A549 (cell line): Measurements from ENCODE around the gene UGT1A9. TPM values are rescaled to one million over a fixed set of nuclear protein-coding genes. Genes with fewer than 3 reads are reported as not detected.
A peak's percentile ranks its signal among the peaks of the same experiment; 100 is the strongest.

ENCODE experiments used
- ATOH8 ChIP-seq: fragments of 250-450 bp; sonication (Bioruptor Pico); IDR thresholded peaks from 2 replicates; pipeline ENCODE4 v1.5.0; 2020; ENCODE audit warnings: low read depth, mild to moderate bottlenecking, moderate library complexity
- BCL3 ChIP-seq: fragments of >200 bp; sonication (Bioruptor Twin); formaldehyde crosslinking; IDR thresholded peaks from 3 replicates; pipeline ENCODE4 v1.6.1; 2016
- BHLHE40 ChIP-seq: IDR thresholded peaks from 2 replicates; pipeline ENCODE4 v1.6.1; 2012; ENCODE audit warnings: low read depth, low read length, inconsistent platforms
- CBX2 ChIP-seq: fragments of 200-600 bp; sonication (generic); IDR thresholded peaks from 2 replicates; pipeline ENCODE4 v1.6.1; 2016; ENCODE audit warnings: low read depth, mild to moderate bottlenecking, borderline replicate concordance
- CEBPB ChIP-seq, 2 experiments: fragments of >200 bp in 1 of 2; sonication (Bioruptor Twin) in 1 of 2; formaldehyde crosslinking in 1 of 2; IDR thresholded peaks; 2 replicates each; pipeline ENCODE4 v1.6.1; 2012 to 2016
- CTCF ChIP-seq: fragments of >200 bp; sonication (Bioruptor Twin); formaldehyde crosslinking; IDR thresholded peaks from 3 replicates; pipeline ENCODE4 v1.5.1; 2016
- E2F6 ChIP-seq: IDR thresholded peaks from 2 replicates; pipeline ENCODE4 v1.6.1; 2012; ENCODE audit warnings: low read depth, borderline replicate concordance
- EHF ChIP-seq: fragments of 250-450 bp; sonication (Bioruptor Pico); IDR thresholded peaks from 2 replicates; pipeline ENCODE4 v1.5.0; 2020; ENCODE audit warnings: mild to moderate bottlenecking
- EHMT2 ChIP-seq: fragments of 200-600 bp; sonication (generic); IDR thresholded peaks from 2 replicates; pipeline ENCODE4 v1.6.1; 2016; ENCODE audit warnings: antibody characterized with exemption, low read depth, mild to moderate bottlenecking, moderate library complexity
- EP300 ChIP-seq, 2 experiments: fragments of >200 bp; sonication (Bioruptor Twin); formaldehyde crosslinking; IDR thresholded peaks; 2 replicates in 1 of 2; 3 replicates in 1 of 2; pipeline ENCODE4 v1.6.1; 2016 to 2017
- ESRRA ChIP-seq: fragments of 150-350 bp; IDR thresholded peaks from 2 replicates; pipeline ENCODE4 v1.6.1; 2014; ENCODE audit warnings: mild to moderate bottlenecking, low read length, borderline replicate concordance
- FOSB ChIP-seq: fragments of 250-450 bp; sonication (Bioruptor Pico); IDR thresholded peaks from 2 replicates; pipeline ENCODE4 v1.5.0; 2020; ENCODE audit warnings: mild to moderate bottlenecking, moderate library complexity
- FOSL2 ChIP-seq, 2 experiments: fragments of 450-650 bp in 1 of 2; fragments of >200 bp in 1 of 2; sonication (Bioruptor Twin) in 1 of 2; formaldehyde crosslinking; IDR thresholded peaks; 2 replicates each; pipeline versions ENCODE4 v1.5.0 to v1.6.1; 2016 to 2020; ENCODE audit warnings: mild to moderate bottlenecking in 1 of 2, moderate library complexity in 1 of 2
- GATA3 ChIP-seq: IDR thresholded peaks from 2 replicates; pipeline ENCODE4 v1.6.1; 2012; ENCODE audit warnings: borderline replicate concordance
- HDAC2 ChIP-seq: fragments of 200-600 bp; sonication (generic); IDR thresholded peaks from 2 replicates; pipeline ENCODE4 v1.6.1; 2016
- HEYL ChIP-seq: fragments of 250-450 bp; sonication (Bioruptor Pico); IDR thresholded peaks from 2 replicates; pipeline ENCODE4 v1.8.0; 2021; ENCODE audit warnings: mild to moderate bottlenecking, moderate library complexity
- HOXB13 ChIP-seq: fragments of 250-450 bp; sonication (Bioruptor Pico); IDR thresholded peaks from 2 replicates; pipeline ENCODE4 v1.5.0; 2020; ENCODE audit warnings: low read depth, mild to moderate bottlenecking, moderate library complexity
- MAFK ChIP-seq: fragments of 450-650 bp; IDR thresholded peaks from 2 replicates; pipeline ENCODE4 v1.6.1; 2014; ENCODE audit not compliant: partially characterized antibody
- MAX ChIP-seq: IDR thresholded peaks from 2 replicates; pipeline ENCODE4 v1.6.1; 2012
- MAZ ChIP-seq: fragments of 150-350 bp; IDR thresholded peaks from 2 replicates; pipeline ENCODE4 v1.6.1; 2014; ENCODE audit warnings: antibody characterized with exemption, low read depth, low read length, borderline replicate concordance
- MYC ChIP-seq: IDR thresholded peaks from 2 replicates; pipeline ENCODE4 v1.6.1; 2012; ENCODE audit warnings: mild to moderate bottlenecking, inconsistent platforms, low read length, improper control_type of control experiment, borderline replicate concordance
- NPAS2 ChIP-seq: fragments of 250-450 bp; sonication (Bioruptor Pico); IDR thresholded peaks from 2 replicates; pipeline ENCODE4 v1.8.0; 2022; ENCODE audit warnings: mild to moderate bottlenecking, moderate library complexity, borderline replicate concordance
- PBX3 ChIP-seq: IDR thresholded peaks from 2 replicates; pipeline ENCODE4 v1.6.1; 2012
- PHF8 ChIP-seq: fragments of 200-600 bp; sonication (generic); IDR thresholded peaks from 2 replicates; pipeline ENCODE4 v1.6.1; 2016; ENCODE audit warnings: low read depth, mild to moderate bottlenecking, antibody characterized with exemption, moderate library complexity, borderline replicate concordance
- RARB ChIP-seq: fragments of 250-450 bp; sonication (Bioruptor Pico); IDR thresholded peaks from 2 replicates; pipeline ENCODE4 v1.8.0; 2021; ENCODE audit warnings: mild to moderate bottlenecking, moderate library complexity
- RCOR1 ChIP-seq: fragments of 150-350 bp; IDR thresholded peaks from 2 replicates; pipeline ENCODE4 v1.6.1; 2014; ENCODE audit warnings: antibody characterized with exemption, low read length, low read depth
- SMC3 ChIP-seq: fragments of >200 bp; sonication (Bioruptor Twin); formaldehyde crosslinking; IDR thresholded peaks from 3 replicates; pipeline ENCODE4 v1.6.1; 2018; ENCODE audit warnings: inconsistent platforms
- SREBF2 ChIP-seq: fragments of 450-650 bp; IDR thresholded peaks from 2 replicates; pipeline ENCODE4 v1.6.1; 2014; ENCODE audit warnings: mild to moderate bottlenecking, moderate library complexity
- TFCP2L1 ChIP-seq: fragments of 250-450 bp; sonication (Bioruptor Pico); IDR thresholded peaks from 2 replicates; pipeline ENCODE4 v1.5.0; 2021; ENCODE audit warnings: mild to moderate bottlenecking
- ZFP36 ChIP-seq: fragments of 450-650 bp; IDR thresholded peaks from 2 replicates; pipeline ENCODE4 v1.6.1; 2014; ENCODE audit warnings: borderline replicate concordance; ENCODE audit not compliant: partially characterized antibody
- polyA plus RNA-seq, 4 experiments: library from polyadenylated mRNA; depleted of rRNA in 3 of 4; stranded (reverse); fragments of >200 nt; fragmentation: RNase III in 1 of 4; extraction: RNeasy Plus Mini Kit Qiagen cat#74134 plus additional on column Dnase treatment in 1 of 4; gene quantifications; 2 replicates in 3 of 4; 3 replicates in 1 of 4; pipeline ENCODE4 v1.2.3, GENCODE V29; 2011 to 2017

UGT1A9 gene
- polyA plus RNA-seq, 2 of the 4 experiments (the other 2 are of a cell fraction), result 11.0 to 13.1 TPM

- no peak for TF ChIP-seq FOSB (CRISPR knock-in tag)
- TF ChIP-seq RARB, result no peak
- TF ChIP-seq CBX2, result no peak
- TF ChIP-seq MAX, result peak; percentile 23; the same call in 1 of the 2 replicates
- TF ChIP-seq EP300 (IDR thresholded peaks at IDR 0.05), result peak; percentile 40 to 41; a peak in 3 of 5 replicates
- TF ChIP-seq ATOH8 (CRISPR knock-in tag), result no peak
- no peak for TF ChIP-seq TFCP2L1 (CRISPR knock-in tag)
- no peak for TF ChIP-seq ESRRA
- peak; percentile 75; the same call in 1 of the 2 replicates for TF ChIP-seq GATA3
- TF ChIP-seq MYC, result no peak
- TF ChIP-seq MAZ, result no peak
- TF ChIP-seq SREBF2, result no peak
- no peak for TF ChIP-seq EHMT2
- TF ChIP-seq PHF8, result no peak
- TF ChIP-seq CTCF, result no peak
- no peak for TF ChIP-seq FOSL2 (IDR thresholded peaks at IDR 0.05)
- TF ChIP-seq FOSL2 (CRISPR knock-in tag; IDR thresholded peaks at IDR 0.05), result peak; percentile 47; the same call in 1 of the 2 replicates
- no peak for TF ChIP-seq HDAC2
- no peak for TF ChIP-seq RCOR1
- TF ChIP-seq HEYL (CRISPR knock-in tag), result no peak
- TF ChIP-seq MAFK, result no peak
- no peak for TF ChIP-seq HOXB13
- no peak for TF ChIP-seq BHLHE40
- TF ChIP-seq BCL3, result 0 out of 3 replicates have a peak, but pooled peaks have one; percentile 21
- no peak for TF ChIP-seq EHF (CRISPR knock-in tag)
- no peak for TF ChIP-seq ZFP36
- TF ChIP-seq E2F6, result no peak; the same call in 1 of the 2 replicates
- no peak for TF ChIP-seq SMC3
- TF ChIP-seq PBX3, result no peak
- 0 out of 4 replicates have a peak, but pooled peaks of 1 of the 2 experiments have one; percentile 39 for TF ChIP-seq CEBPB (IDR thresholded peaks at IDR 0.05)
- TF ChIP-seq NPAS2, result no peak
Measured at GRCh38 chr2:233690444-233690843, 18.7 kb downstream of the UGT1A9 start (continued).
